COLO829 (cell line): ENCODE measurements around the gene SND1.

Experiments
- DNase-seq: peaks from one replicate; pipeline ENCODE4 v3.0.0; 2012; ENCODE audit warnings: low spot score

SND1 gene

GRCh38 chr7:127769137-127769536, 117.1 kb downstream of the SND1 start:
- DNase-seq: no peak

GRCh38 chr7:127769696-127770400, 117.9 kb downstream of the SND1 start:
- peak; percentile 89 for DNase-seq

GRCh38 chr7:127770885-127771284, 118.9 kb downstream of the SND1 start:
- no peak for DNase-seq

- DNase-seq: no peak
These were observed 119.7 kb downstream of the SND1 start for GRCh38 chr7:127771707-127772106.

- peak; percentile 49 for DNase-seq
These were observed 124.9 kb downstream of the SND1 start for GRCh38 chr7:127776776-127777386.

GRCh38 chr7:127780489-127780888, 128.5 kb downstream of the SND1 start:
- peak; percentile 70 for DNase-seq

GRCh38 chr7:127781081-127781480, 129.1 kb downstream of the SND1 start:
- no peak for DNase-seq

- no peak for DNase-seq
These were observed 130.1 kb downstream of the SND1 start for GRCh38 chr7:127782075-127782474.

GRCh38 chr7:127782654-127783559, 130.9 kb downstream of the SND1 start:
- no peak for DNase-seq

- DNase-seq: no peak
These were observed 134.2 kb downstream of the SND1 start for GRCh38 chr7:127786184-127786583.

GRCh38 chr7:127789031-127789430, 137.0 kb downstream of the SND1 start:
- DNase-seq: no peak

- no peak for DNase-seq
These were observed 139.6 kb downstream of the SND1 start for GRCh38 chr7:127791446-127792189.

- DNase-seq: no peak
These were observed 140.7 kb downstream of the SND1 start for GRCh38 chr7:127792528-127793342.

- no peak for DNase-seq
These were observed 141.6 kb downstream of the SND1 start for GRCh38 chr7:127793582-127793981.

- DNase-seq: no peak
These were observed 142.1 kb downstream of the SND1 start for GRCh38 chr7:127794136-127794535.

- no peak for DNase-seq
These were observed 142.6 kb downstream of the SND1 start for GRCh38 chr7:127794551-127794950.

GRCh38 chr7:127798023-127798422, 146.0 kb downstream of the SND1 start:
- DNase-seq: no peak

GRCh38 chr7:127798769-127799372, 146.9 kb downstream of the SND1 start:
- no peak for DNase-seq

- DNase-seq: no peak
These were observed 147.7 kb downstream of the SND1 start for GRCh38 chr7:127799535-127800305.

GRCh38 chr7:127802845-127803244, 150.9 kb downstream of the SND1 start:
- no peak for DNase-seq
